ENCODE results near the gene PRSS56.
"Not testable (repeated sequence)": the region's sequence is repeated elsewhere in the genome, so short reads cannot be mapped to it uniquely, and the experiment has no call there.

Gene PRSS56

GRCh38 chr2:232542715-232543467, 22.7 kb downstream of the PRSS56 start:
- DNase-seq = no peak

- no peak for DNase-seq
These were observed 23.3 kb downstream of the PRSS56 start for GRCh38 chr2:232543491-232543890.

DNA sequence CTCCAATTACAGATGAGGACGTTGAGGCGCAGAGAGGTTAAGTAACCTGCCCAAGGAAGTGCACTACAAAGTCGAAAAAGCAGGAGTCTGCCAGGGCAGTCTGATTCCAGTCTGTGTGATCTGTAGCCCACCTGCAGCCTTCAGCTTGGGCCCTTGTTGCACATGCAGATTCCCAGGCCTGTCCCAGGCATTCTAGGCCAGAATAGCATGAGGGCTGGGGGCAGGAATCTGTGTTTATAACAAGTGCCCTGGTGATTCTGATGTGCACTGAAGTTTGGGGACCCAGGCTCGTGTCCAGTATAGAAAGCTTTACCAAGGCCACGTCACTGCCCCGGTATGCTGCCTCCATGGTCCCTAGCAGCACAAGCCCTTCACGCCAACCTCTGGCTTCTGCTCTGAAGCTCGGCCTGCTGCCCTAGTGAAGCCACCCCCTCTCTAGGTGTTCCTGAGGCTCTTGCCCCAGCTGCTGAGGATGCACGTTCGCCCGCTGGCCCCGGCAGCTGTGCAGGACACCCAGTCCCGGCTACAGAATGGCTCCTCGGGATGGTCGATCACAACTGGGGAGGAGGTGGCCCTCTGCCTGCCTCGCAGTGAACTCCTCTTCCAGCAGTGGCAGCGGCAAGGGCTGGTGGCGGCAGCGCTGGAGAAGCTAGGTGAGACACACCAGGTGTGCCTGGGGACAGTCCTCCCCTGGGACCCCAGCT, 23.9 kb downstream of the PRSS56 start:
- no peak for DNase-seq

- no peak for DNase-seq
These were observed 24.5 kb downstream of the PRSS56 start for GRCh38 chr2:232544674-232545073.

- DNase-seq = no peak
These were observed 25.6 kb downstream of the PRSS56 start for GRCh38 chr2:232545511-232546375.

- no peak for DNase-seq
These were observed 27.8 kb downstream of the PRSS56 start for GRCh38 chr2:232547991-232548390.

- no peak for DNase-seq
These were observed 29.6 kb downstream of the PRSS56 start for GRCh38 chr2:232549655-232550353.

- DNase-seq = peak; percentile 89
These were observed 30.4 kb downstream of the PRSS56 start, which contains the start of the genes EIF4E2 and TIGD1 for GRCh38 chr2:232550354-232551249. TSS of gene EIF4E2 (plus strand) at chr2:232550689. CDS start at chr2:232550725, 36 bp downstream. TSS of gene TIGD1 (minus strand) at chr2:232550557. CDS start at chr2:232549882, 675 bp downstream.

GRCh38 chr2:232551250-232551638, 31.1 kb downstream of the PRSS56 start:
- no peak for DNase-seq

DNA sequence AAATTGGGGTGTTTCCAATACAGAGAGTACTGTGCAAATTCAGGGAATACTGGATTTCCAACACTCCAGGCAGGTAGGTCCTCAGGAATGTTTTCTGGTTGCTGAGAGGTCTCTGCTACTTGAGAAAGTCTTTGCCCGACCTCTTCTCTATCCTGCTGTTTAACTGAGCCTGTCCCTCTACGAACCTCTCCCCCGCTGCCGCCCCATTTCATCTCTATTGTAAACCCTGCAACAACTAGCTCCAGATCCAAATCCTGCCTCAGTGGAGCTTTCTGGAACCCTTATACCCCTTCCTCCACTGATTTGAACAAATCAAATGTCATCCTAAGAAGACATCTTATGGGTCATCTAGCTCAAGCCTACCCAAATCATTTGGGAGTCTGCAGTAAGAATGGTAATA, 31.6 kb downstream of the PRSS56 start:
- no peak for DNase-seq

- no peak for DNase-seq
These were observed 36.2 kb downstream of the PRSS56 start for GRCh38 chr2:232556426-232556825.

GRCh38 chr2:232562515-232563151, 42.4 kb downstream of the PRSS56 start:
- no peak for DNase-seq

- no peak for DNase-seq
These were observed 43.4 kb downstream of the PRSS56 start for GRCh38 chr2:232563580-232563979.

DNA sequence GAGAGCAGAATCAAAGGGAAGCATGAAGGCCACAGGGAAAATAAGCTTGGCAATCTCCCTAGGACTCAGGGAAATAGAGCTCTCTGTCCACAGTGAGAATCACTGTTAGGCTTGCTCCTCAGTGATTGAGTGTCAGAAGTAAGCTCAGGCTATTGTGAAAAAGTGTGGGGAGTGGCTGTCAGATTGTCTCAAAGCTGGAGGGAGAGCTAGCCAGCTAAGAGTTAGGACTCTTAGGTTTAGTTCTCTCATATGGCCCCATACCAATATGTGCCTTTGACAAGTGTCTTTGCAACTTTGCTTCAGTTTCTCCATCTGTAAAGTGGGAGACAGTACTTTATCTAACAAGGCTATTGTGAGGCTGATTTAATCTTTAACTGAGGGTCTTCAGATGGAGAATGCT, 47.5 kb downstream of the PRSS56 start:
- no peak for DNase-seq

DNA sequence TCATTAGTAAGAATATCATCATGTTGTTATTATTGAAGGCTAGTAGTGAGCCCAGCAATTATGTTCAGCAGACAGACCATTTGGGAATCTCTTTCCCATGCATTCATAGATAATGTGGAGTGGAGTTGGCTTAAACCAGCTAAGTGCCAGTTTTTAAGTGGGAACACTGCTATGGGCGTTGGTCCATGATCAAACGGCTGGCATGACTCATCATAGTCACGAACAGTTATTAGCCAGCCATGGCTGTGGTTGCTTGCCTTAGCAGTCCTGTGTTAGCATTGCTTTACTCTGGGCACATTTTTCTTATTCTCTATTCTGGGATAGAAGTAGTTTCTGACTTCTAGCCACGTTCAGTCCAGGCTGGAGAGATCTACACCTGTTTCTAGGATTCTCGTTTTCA, 48.0 kb downstream of the PRSS56 start:
- DNase-seq = no peak

DNA sequence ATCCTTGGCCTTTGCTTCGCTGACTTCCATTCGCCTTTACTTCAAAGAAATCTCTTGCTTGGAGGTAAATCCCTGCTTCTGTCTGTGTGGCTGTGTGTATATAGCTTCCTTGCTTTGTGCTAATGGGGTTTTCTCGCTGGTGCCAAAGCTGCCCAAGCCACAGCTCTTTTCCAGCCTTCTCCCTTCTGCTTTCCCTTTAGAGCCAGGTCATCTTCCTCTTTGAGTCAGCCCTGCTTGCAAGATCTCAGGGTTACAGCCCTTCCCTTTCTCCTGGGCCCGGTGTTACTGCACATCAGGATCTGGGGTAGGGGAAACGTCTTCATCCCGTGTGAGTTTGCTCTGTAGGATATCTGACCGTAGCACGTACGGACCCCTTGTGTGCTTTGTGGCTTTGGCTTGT, 49.4 kb downstream of the PRSS56 start:
- DNase-seq = no peak

DNA sequence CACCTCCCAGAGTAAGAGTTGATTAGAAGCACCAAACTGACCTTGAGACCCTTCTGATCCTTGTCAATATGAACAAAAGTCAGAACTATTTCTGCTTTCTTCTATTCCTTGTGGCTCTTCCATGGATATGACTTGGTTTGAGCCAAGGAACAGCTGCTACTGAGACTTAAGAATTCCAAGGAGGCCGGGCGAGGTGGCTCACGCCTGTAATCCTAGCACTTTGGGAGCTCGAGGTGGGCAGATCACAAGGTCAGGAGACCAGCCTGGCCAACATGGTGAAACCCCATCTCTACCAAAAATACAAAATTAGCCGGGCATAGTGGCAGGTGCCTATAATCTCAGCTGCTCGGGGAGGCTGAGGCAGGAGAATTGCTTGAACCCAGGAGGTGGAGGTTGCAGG, 50.3 kb downstream of the PRSS56 start:
- not testable (repeated sequence) for DNase-seq

DNA sequence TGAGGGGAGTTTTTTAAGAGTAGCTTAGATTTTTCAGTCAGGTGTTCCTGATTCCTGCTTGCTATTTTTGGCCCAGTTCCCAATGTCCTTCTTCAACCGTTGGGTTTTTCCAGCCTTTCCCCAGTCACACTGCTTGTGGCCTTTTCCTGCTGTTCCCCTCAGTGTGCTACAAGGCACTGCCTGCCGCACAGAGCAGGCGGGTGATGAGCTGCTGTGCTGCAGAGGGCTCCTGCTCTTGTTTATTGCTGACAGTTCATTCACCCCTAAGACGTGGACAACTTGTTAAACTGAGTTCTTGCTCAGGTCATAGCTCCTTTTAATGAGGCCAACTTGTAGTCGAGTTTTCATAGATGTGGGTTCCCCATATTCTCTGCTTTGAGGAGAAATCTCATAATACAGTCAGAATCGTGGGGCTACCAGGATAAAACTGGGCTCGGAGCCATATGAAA, 50.9 kb downstream of the PRSS56 start:
- DNase-seq = no peak

DNA sequence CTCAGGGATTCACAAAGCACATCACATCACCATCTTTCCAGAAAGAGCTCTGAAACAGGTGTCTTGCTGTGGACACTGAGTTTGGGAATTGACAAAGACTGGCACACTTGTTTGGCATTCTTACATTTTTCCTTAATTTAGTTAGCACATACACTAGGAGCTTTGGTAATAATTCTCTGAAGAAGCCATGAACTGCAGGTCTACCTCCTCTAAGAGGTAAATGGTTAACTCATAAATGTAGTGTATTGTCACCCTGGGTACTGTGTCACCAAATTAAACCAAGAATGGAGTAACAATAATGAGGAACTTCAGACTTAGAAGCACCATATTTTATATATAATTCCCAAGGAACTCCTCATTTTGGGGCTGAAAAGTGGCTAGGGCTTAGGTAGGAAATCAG, 52.9 kb downstream of the PRSS56 start:
- no peak for DNase-seq

- DNase-seq = no peak
These were observed 53.7 kb downstream of the PRSS56 start for GRCh38 chr2:232573771-232574435.

Data from NCI-H2029 (cell line).